HG02852 (cell line): ENCODE data around the gene WDFY4.

Experiments
- ATAC-seq: cut with Tn5 transposase; IDR thresholded peaks from one replicate; pipeline ENCODE4 v1.9.1; 2021; ENCODE audit warnings: mild to moderate bottlenecking, moderate library complexity; ENCODE audit not compliant: unreplicated experiment

WDFY4 gene

DNA sequence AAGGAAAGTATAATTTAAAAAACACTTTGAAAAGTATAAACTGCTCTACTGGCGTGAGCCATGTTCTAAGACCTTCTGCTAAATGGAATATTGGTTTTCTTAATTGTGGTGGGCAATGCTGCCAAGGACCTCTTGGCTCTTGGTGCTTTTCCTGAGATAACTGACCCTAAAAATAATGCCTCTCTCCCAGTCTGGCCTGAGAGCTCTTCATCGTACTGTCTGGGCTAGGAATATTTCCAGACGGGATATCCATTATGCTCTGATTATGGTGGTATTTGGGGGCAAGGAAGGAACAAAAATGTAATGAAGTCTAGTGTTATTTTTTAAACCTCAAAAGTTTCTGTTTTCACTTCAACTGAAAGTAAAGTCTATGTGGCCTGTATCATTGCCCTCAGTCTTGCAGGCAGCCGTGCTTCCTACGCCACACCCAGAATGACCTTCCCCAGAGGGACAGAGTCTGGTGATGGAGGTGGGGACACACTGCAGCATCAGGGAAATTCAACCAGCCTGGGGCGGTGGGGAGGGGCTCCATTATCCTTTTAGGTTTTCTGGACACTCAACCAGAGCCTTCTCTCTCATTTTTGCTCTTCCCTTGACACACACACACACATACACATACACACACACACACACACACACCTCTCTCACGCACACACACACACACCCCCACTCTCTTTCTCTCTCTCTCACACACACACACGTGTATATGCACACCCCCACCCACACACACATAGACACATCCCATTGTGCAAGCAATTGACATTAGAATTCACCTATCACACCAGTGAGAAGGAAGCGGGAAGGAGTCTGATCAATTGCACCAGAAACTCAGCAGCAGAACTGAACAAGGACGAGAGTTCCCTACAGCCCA is 155.4 kb downstream of the WDFY4 start:
- no peak for ATAC-seq

DNA sequence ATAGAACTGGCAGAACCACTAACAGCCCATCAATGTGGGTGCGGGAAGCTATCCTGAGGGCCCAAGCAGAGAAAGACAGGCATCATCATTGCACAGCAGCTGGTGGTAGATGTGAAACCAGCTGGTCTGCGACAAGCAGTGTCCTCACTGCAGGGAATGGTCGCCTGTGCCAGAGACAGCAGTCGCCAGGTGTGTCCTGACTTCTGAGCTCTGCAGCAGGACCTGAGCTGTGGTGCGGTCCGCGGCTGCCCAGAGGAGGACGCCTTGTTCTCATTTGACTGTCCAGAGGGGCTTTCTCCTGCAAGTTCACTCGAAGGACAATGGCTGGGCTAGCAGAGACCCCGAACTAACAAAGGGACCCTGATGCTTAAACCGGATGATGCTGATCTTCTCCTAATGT is 157.6 kb downstream of the WDFY4 start:
- no peak for ATAC-seq

DNA sequence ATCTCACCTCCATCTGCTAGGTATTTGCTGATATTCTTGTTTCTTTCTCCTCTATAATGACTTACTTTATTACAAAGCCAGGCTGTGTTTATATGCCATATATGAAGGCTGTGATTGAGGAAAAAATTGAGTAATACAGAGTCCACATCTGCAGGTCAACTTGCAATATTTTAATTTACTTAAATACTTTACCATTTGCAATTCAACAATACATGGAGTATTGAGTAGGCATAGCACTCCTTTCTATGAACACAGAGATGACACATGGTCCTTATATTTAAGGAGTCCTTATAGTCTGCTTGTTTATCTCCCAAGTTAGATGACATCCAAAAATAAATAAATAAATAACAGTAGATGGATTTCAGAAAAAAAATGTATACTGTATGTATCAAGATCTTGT is 158.5 kb downstream of the WDFY4 start:
- ATAC-seq: no peak

DNA sequence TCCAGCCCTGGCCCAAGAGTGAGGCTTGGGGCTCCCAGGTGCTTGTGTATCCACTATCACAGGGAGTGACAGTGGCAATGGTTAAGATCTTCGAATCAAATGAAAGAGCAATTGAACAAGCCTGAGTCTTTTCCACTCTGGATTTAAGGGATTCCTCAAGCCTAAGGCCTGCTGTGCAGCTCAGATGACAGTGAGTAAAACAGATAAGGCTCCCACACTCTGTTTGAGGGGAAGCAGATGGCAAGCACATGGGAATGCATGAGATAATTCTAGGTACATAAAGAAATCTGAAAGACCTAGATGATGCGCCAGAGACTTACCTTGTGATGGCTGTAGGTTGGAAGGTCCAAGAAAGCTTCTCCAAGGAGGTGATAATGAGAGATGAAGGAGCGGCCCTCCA is 159.9 kb downstream of the WDFY4 start:
- ATAC-seq: no peak

DNA sequence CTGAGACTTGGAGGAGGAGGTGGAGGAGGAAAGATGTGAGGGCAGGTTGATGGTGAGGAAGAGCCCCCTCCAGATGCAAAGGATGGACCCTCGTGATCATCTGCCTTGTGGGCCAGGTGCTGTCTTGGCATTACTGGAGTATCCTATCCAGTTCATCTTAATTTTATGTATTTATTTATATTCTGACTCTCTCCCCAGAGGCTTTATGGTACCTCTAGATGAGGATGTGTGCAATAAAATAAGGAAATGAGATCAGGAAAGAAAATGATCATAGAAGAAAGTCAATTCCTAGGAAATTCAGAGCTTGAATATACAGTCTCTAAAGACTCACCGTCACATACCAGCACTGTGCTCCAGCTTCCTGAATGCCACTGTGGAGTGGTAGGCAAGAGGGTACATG is 160.8 kb downstream of the WDFY4 start:
- ATAC-seq: no peak

DNA sequence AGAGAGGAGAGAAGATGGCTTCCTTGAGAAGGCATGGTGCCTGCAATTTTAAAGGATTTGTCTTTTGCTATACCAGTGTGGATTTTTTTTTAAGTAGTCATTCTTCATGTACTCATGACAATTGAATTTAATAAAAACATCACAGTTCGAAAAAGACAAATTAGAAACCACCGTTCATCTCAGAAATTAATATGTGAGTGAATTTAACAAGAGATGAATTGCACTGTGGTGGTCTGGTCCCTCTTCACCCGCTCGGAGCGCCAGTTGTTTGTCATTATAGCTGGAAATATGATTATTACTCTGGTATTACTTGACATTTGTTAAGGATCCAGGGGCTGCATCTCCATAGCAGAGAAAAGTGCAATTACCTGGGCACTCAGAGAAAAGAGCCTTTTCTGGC is 163.0 kb downstream of the WDFY4 start:
- ATAC-seq: no peak

DNA sequence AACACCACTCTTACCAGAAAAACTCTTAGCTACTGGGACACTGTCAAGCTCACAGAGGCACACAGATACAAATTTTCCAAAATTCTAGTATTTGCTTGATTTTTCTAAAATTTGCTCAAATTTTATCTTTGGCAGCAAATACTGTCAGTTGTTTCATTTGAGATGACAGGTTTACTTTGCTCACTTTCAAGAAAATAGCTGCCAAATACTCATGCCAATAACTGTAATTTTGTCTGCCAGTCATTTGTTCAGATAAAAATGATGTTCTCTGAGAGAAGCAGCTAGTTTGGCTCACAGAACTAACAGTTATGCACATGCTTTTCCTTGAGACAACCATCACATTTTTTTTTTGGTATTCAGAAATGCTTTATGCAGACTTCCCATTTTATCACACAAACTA is 172.2 kb downstream of the WDFY4 start:
- no peak for ATAC-seq

DNA sequence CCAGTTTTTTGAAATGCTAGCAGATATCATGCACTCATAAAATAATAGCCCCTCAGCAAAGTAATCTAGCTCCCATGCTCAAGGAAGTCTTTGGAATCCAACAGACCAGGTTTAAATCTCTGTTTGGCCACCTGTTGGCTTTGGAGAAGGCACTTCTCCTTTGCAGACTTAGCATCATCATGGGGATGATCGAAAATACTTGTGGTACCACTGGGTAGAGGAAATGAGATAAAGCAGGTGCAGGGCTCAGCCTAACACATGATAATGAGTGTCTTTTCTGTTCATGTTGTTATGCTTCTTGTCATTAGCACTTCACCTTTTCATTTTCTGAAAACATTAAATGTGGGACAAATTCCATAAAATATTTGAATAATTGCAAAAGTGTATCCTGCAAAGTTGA is 187.6 kb downstream of the WDFY4 start:
- ATAC-seq: no peak

DNA sequence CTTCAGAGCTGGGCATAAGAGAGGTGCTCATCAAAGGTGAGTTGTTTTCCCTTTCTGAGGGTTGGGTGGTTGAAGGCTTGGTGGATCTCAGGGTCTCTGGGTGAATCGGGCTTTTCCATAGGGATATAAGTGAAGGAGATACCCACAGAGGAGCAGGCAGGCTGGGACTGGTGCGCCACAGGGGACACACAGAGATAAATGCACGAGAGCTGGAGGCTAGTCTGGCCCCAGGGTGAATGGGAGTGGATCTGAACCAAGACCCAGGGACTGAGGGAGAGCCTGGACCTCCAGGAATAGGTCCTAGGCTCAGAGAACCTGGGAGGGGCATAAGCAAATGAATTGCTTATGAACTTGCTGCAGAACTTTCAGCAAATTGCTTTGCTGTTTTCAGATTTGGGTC is 193.4 kb downstream of the WDFY4 start:
- no peak for ATAC-seq

DNA sequence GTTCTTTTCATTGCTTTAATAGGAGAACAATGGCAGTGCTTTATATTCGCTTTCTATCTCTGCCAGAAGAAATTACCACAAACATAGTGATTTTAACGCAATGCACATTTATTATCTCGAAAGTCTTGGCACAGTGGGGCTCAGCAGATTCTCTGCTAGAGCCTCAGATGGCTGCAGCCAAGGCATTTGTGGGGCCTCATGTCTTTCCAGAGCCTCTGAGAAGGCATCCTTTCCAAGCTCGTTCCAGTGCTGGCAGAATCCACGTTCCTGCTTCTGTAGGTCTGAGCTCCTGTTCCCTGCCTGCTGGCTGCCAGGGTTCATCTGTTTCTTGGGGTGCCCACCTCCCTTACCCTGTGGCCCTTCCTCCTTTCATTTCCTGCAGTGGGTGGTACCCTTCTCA is 194.8 kb downstream of the WDFY4 start:
- no peak for ATAC-seq

DNA sequence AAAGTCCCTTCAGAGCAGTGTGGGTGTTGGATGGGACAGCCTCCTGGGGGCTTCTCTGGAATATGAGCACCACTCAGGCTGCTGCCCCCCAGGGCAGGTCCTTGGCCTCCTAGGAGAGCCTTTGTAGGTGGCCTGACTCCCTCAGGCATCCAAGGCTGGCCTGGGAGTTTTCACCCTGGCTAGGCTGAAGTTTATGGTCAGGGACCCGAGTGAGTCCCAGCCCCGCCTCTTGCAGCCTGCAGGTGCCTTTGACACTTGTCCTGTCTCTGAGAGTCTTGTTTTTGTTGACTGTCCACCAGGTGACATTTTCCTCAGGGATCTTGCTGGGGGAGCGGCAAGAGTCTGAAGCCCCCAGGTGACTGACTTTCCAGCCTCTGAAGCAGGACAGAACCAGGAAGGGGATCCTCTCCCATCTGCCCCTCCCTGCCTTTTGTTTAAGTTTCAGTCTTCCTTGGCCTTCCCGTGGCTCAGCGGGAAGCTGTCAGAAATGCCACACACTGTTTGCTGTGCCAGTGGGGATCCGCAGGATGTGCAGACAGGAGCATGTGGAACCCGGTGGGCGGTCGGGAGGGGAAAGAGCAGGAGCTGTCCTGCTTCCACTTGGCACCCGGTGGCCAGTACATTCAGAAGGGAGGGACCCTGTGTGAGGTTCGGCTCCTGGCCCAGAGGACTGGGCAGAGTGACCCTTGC is 195.5 kb downstream of the WDFY4 start:
- no peak for ATAC-seq

DNA sequence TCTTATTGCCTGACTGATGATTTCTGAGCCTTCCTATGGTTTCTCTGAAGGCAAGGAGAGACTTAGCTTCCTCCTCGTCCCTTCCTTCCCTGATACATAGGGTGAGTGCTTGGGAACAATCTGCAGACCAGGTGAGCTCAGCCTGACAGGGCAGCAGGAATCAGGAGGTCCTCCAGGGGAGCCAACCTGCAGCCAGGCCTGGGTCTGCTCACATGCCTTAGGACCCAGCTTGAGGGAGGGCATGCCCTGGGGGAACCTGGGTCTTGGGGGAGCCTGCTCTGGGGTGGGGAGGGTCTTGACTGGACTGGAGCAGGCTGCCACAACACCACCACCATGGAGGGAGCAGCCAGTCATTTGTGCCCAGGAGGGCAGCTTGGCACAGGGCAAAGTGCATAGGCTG is 197.3 kb downstream of the WDFY4 start:
- no peak for ATAC-seq

DNA sequence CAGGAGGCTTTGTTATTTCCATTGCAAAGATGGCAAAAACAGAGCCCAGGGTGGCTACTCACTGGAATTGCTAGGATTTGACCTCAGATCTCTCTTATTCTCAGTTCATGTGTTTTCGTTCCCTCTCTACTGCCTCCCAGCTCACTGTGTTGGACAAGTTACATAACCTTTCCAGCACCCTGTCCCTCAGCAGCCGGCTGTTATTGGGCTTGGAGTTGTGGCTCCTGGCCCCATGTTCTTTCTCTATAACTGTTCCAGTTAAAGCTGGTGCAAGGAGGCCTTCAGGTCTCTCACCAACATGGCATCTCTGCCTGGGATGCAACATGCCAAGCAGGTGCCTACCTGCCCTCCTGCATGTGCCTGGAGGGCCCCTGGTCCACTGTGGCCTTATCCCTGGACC is 198.2 kb downstream of the WDFY4 start:
- no peak for ATAC-seq

DNA sequence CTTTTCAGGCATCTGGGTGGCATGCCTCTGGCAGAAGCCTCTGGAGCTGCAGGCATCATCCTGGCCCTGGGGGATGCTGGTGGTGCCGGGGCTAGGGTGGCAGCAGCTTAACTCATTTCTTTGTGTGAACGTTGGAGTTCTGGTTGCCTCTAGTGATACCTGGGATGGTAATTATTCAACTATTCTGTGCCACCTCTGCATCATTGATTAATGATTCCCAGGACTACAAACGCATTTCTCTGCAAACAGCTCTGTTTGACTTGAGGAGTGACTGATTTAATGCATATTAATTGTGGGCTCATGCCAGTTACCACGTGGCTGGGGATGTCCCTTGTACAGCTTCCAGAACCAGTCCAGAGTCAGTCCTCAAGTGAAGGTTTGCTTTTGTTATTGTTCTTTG is 199.0 kb downstream of the WDFY4 start:
- ATAC-seq: no peak

DNA sequence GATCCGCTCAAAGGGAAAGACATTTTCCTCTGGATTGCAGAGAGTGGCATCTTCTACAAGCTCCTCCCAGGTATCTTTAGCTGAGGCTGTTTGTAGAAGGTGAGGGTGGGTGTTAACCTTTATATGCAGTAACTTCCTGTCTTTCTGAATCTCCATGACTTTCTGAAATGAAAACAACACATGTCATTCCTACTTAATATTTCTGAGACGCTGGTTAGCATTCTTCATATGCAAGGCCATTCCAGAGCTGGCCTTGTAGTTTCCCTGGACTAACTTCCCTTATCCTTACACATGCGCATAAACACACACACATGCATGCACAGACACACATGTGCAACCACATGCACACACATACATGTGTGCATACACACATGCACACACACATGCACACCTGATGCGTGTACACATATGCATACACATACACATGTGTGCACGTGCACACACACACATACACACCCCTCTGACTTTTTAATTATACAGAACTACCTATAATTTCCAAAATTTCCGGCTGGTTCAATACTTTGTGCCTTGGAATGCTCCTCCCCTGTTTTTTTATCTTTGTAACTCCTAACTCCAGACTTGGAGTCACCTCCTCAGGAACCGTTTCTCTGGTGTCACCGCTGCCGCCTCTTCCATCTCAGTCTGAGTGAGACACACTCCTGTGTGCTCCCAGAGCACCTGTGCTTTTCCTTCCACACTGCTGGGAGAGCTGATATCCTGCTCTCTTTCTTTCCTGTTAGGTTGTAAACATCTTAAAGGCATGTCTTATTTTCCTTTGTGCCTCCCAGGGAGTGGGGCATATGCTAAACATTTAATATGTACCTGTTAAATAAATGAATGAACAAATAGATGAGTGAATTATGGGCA is 199.7 kb downstream of the WDFY4 start:
- ATAC-seq: no peak

DNA sequence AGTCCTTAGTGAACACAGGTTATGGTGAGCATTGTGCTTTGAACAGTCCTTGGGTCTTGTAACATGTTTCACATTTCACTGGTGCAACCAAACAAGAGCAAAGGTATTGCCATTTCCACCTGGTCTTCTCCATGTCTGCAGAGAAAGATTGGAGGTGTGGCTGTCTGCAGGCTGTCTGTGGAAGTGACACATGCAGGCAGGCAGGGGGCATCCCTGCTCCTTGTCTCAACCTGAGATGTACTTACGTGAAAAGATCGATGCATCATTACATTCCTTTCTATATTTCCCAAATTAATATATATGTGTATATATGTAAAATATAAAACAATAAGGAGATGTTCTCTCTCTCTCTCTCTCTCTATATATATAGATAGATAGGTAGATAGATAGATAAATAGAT is 200.7 kb downstream of the WDFY4 start:
- ATAC-seq: no peak

DNA sequence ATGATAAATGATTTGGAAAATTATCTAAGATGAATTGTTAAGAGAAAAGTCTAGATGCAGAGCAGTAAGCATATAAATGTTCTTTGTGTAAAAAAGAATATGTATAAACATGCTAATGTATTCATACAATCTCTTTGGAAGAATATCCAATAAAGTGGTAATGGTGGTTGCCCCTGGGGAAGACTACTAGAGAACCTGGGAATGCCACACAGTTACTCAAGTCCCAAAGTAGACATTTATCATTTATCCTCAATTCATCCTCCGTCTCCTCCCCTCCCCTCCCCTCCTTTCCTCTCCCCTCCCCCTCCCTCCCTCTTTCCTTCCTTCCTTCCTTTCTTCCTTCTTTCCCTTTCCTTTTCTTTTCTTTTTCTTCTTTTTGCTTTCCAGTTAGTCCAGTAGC is 203.3 kb downstream of the WDFY4 start:
- no peak for ATAC-seq

DNA sequence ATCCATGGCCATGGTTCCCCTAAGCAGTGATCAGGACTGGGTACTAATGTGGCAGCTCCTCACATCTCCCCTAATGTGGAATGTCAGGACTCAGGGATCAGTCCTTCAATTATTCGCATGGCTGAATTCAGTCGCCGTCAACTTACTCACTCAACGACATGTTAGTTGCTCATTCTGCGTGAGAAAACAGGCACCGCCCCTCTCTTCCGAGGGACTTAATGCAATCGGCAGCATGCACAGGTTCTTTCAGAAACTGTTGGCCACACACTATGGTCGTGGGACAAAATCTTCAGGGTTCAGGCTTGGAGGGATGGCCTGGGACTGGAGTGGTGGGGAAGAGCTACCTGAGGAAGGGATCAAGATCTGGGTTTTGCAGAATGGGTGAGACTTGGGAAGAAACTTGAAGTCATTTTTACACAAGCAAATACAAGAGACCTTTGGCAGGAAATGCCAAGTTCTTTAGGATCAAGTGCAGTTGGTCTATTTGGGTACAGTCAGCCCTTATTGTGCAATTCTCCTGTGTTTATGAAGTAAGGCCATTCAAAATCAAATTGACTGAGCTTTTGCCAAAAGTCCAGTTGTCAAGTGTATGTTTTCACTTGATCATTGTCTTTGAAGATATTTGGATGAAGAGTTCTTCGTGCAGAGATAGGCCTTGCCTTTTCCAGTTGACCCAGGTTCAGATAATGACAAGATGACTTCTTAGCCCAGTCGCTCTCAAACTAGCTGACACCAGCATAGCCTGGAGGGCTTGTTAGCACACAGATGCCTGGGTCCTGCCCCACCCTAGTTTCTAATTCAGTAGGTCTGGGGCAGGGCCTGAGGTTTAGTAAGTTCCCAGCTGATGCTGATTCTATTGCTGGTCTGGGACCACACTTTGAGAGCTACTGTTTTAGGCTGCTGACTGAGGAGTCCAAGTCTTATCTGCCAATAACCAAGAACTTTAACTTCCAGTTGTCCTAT is 206.5 kb downstream of the WDFY4 start:
- no peak for ATAC-seq

DNA sequence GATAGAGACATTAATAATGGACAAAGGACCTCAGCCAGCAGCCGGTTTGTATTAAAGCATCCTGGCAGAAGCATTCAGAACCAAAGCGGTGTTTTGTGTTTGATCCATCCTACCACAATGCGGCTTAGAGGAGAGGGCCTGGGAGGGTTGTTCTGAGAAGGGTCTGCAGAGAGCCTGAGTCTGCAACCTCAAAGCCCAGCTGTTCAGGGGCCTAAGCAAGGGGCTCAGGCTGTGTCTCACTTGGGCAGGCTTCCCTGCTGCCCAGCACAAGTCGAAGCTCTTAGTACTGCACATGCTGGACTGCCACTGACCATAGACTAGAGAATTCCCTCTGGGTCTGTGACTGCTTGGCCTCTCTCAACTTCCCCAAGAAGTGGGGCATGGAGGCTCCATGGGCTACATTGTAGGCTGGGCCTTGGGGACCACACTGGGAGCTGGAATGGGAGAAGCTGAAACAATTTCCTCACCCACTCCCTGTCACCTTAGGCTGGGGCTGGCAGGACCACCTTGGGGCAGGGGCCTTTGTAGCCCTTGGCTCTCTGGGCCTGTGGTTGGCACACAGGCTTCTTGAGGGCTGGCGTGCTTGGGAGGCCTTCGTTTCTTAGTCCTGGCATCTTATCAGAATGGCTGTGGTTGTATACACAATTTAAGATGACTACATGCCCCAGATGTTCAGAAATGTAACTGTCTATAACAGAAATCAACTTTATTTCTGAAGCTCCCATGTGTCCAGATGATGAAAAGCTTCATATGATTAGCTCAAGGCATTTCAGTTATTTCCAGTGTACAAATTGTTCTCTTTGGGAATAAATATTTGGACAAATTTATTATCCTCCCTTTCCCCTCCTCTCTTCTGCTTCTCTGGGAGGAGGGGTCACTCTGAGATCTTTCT is 210.5 kb downstream of the WDFY4 start:
- ATAC-seq: no peak
